HCT116 (cell line): ENCODE results near the gene SLC17A2. TPM values are rescaled to one million over a fixed set of nuclear protein-coding genes. Genes with fewer than 3 reads are reported as not detected.

ENCODE experiments used
- ATAC-seq: fragments of 200-7000 bp; cut with Tn5 transposase; 2 replicates; pipeline ENCODE4 v1.9.1; 2020; ENCODE audit warnings: mild to moderate bottlenecking, moderate library complexity
- BruUV-seq: library from RNA; stranded (reverse); fragments of 400-500 nt; replicated peaks from 2 replicates; lab custom pipeline; 2021; lab: Mats Ljungman, UMichigan
- CTCF ChIA-PET: fragments of 300-600 bp; sonication (Branson Sonifier 250); formaldehyde crosslinking; loops from one replicate; lab custom pipeline; 2021; ENCODE audit warnings: antibody characterized with exemption; lab: Charles Lee
- POLR2A ChIA-PET: fragments of 300-600, 350-600 bp; sonication (Branson Sonifier 250); formaldehyde crosslinking; loops from one replicate; lab custom pipeline; 2021; ENCODE audit warnings: antibody characterized with exemption; lab: Charles Lee
- RAD21 ChIA-PET, 2 experiments: fragments of 300-600 bp; sonication (Branson Sonifier 250); formaldehyde crosslinking; loops; one replicate each; lab custom pipeline; 2023; ENCODE audit warnings: low total read pairs in 2 of 2; ENCODE audit not compliant: uncharacterized antibody in 2 of 2, unreplicated experiment in 2 of 2, low non-redundant PET in 1 of 2; lab: Charles Lee
- DNase-seq: peaks from one replicate; pipeline ENCODE4 v3.0.0-alpha.2; 2010; ENCODE audit warnings: low read depth, low spot score
- H2AFZ ChIP-seq: fragments of 200-600 bp; shearing (Covaris generic), sonication (generic); 2 replicates; pipeline ENCODE4 v1.6.1; 2017; ENCODE audit warnings: low read depth, mixed run types, mixed read lengths, antibody characterized with exemption, low read length; ENCODE audit not compliant: poor library complexity, severe bottlenecking
- H3K27ac ChIP-seq: 2 replicates; pipeline ENCODE4 v1.5.1; 2012; ENCODE audit warnings: low read depth, low read length
- H3K27me3 ChIP-seq: fragments of 200-600 bp; sonication (generic); 2 replicates; pipeline ENCODE4 v1.6.1; 2016; ENCODE audit warnings: mixed run types, low read length, mixed read lengths; ENCODE audit not compliant: insufficient read depth
- H3K36me3 ChIP-seq, 2 experiments: fragments of 200-500 bp in 1 of 2; fragments of 200-600 bp in 1 of 2; sonication (Bioruptor generic) in 1 of 2; sonication (generic) in 1 of 2; 2 replicates each; pipeline versions ENCODE4 v1.5.1 to v1.6.1; 2014 to 2016; ENCODE audit warnings: low read length in 2 of 2, inconsistent platforms in 1 of 2, mixed read lengths in 1 of 2, mixed run types in 1 of 2; ENCODE audit not compliant: insufficient read depth in 2 of 2, control insufficient read depth in 1 of 2
- H3K4me1 ChIP-seq, 2 experiments: fragments of 200-600 bp in 1 of 2; sonication (generic) in 1 of 2; 2 replicates each; pipeline versions ENCODE4 v1.5.1 to v1.6.1; 2012 to 2017; ENCODE audit warnings: low read length in 2 of 2, inconsistent platforms in 1 of 2, mild to moderate bottlenecking in 1 of 2, mixed read lengths in 1 of 2, mixed run types in 1 of 2, moderate library complexity in 1 of 2; ENCODE audit not compliant: insufficient read depth in 2 of 2, control insufficient read depth in 1 of 2
- H3K4me2 ChIP-seq: fragments of 200-600 bp; sonication (generic); 2 replicates; pipeline ENCODE4 v1.6.1; 2017; ENCODE audit warnings: mixed run types, low read length, mixed read lengths
- H3K4me3 ChIP-seq, 2 experiments: fragments of 200-600 bp in 1 of 2; sonication (generic) in 1 of 2; replicated peaks in 1 of 2; 2 replicates each; pipeline ENCODE4 v1.5.1; 2011 to 2016; ENCODE audit warnings: low read length in 2 of 2, control low read depth in 1 of 2, low read depth in 1 of 2, mild to moderate bottlenecking in 1 of 2, mixed read lengths in 1 of 2, mixed run types in 1 of 2
- H3K79me2 ChIP-seq: fragments of 200-600 bp; sonication (generic); 2 replicates; pipeline ENCODE4 v1.6.1; 2017; ENCODE audit warnings: mild to moderate bottlenecking, mixed run types, low read length, moderate library complexity, mixed read lengths; ENCODE audit not compliant: insufficient read depth
- H3K9ac ChIP-seq: fragments of 200-600 bp; sonication (generic); 2 replicates; pipeline ENCODE4 v1.6.1; 2016; ENCODE audit warnings: low read length, mixed read lengths
- H3K9me2 ChIP-seq: fragments of 200-600 bp; sonication (generic), shearing (Covaris generic); 2 replicates; pipeline ENCODE4 v1.6.1; 2017; ENCODE audit warnings: mixed run types, mild to moderate bottlenecking, moderate library complexity; ENCODE audit not compliant: insufficient read depth
- H3K9me3 ChIP-seq, 2 experiments: fragments of 200-500 bp in 1 of 2; fragments of 200-600 bp in 1 of 2; sonication (Bioruptor generic) in 1 of 2; sonication (generic) in 1 of 2; 2 replicates each; pipeline ENCODE4 v1.6.1; 2014 to 2017; ENCODE audit warnings: low read length in 2 of 2, mixed read lengths in 2 of 2, inconsistent platforms in 1 of 2, low read depth in 1 of 2, mild to moderate bottlenecking in 1 of 2, mixed run types in 1 of 2, moderate library complexity in 1 of 2; ENCODE audit not compliant: control insufficient read depth in 1 of 2, insufficient read depth in 1 of 2
- H4K20me1 ChIP-seq: fragments of 200-600 bp; sonication (generic), shearing (Covaris generic); 2 replicates; pipeline ENCODE4 v1.6.1; 2017; ENCODE audit warnings: mixed run types, mild to moderate bottlenecking, moderate library complexity; ENCODE audit not compliant: insufficient read depth
- CBX3 ChIP-seq: IDR thresholded peaks from 2 replicates; pipeline ENCODE4 v1.6.1; 2012; ENCODE audit warnings: low read depth
- EZH2 ChIP-seq: fragments of 200-600 bp; sonication (generic); IDR thresholded peaks from 2 replicates; pipeline ENCODE4 v1.6.1; 2017; ENCODE audit warnings: antibody characterized with exemption, mixed run types
- EZH2phosphoT487 ChIP-seq: fragments of 200-600 bp; IDR thresholded peaks from 2 replicates; pipeline ENCODE4 v1.6.1; 2018; ENCODE audit warnings: antibody characterized with exemption, borderline replicate concordance
- FOSL1 ChIP-seq: IDR thresholded peaks from 2 replicates; pipeline ENCODE4 v1.6.1; 2012; ENCODE audit warnings: low read depth
- JUND ChIP-seq: IDR thresholded peaks from 2 replicates; pipeline ENCODE4 v1.6.1; 2012
- MAX ChIP-seq: IDR thresholded peaks from 2 replicates; pipeline ENCODE4 v1.6.1; 2012
- RAD21 ChIP-seq: IDR thresholded peaks from 2 replicates; pipeline ENCODE4 v1.6.1; 2012; ENCODE audit warnings: low read depth, mild to moderate bottlenecking
- SIN3A ChIP-seq: IDR thresholded peaks from 2 replicates; pipeline ENCODE4 v1.6.1; 2012; ENCODE audit warnings: low read depth
- SP1 ChIP-seq: IDR thresholded peaks from 2 replicates; pipeline ENCODE4 v1.6.1; 2012; ENCODE audit warnings: low read depth
- SRF ChIP-seq: IDR thresholded peaks from 2 replicates; pipeline ENCODE4 v1.6.1; 2012; ENCODE audit warnings: low read depth
- ZFX ChIP-seq: fragments of 450-650 bp; IDR thresholded peaks from 2 replicates; pipeline ENCODE4 v1.6.1; 2017
- ZNF274 ChIP-seq: fragments of 200-500 bp; sonication (Bioruptor generic); IDR thresholded peaks from 2 replicates; pipeline ENCODE4 v1.6.1; 2014; ENCODE audit warnings: mild to moderate bottlenecking, low read depth, low read length, inconsistent platforms
- intact Hi-C: fragments of 100-400 bp; cut with micrococcal nuclease; formaldehyde crosslinking; loops from 2 replicates; pipeline ENCODE4 v1.10.0; 2022
- total RNA-seq: library from RNA; stranded (reverse); gene quantifications from one replicate; pipeline ENCODE4 v1.2.1, GENCODE V29; 2021; ENCODE audit not compliant: unreplicated experiment
- TF ChIP-seq, protein P1 (sequence below): IDR thresholded peaks from 2 replicates; pipeline ENCODE4 v1.6.1; 2012
- TF ChIP-seq, protein P2 (sequence below), 3 experiments: fragments of 200-600 bp in 1 of 3; sonication (generic) in 1 of 3; IDR thresholded peaks in 2 of 3; conservative IDR thresholded peaks in 1 of 3; 2 replicates each; pipeline ENCODE4 v1.5.1; 2012 to 2017; ENCODE audit warnings: low read depth in 2 of 3, low read length in 2 of 3, antibody characterized with exemption in 1 of 3, borderline replicate concordance in 1 of 3, control low read depth in 1 of 3, mild to moderate bottlenecking in 1 of 3, mixed read lengths in 1 of 3, mixed run types in 1 of 3, moderate library complexity in 1 of 3; ENCODE audit not compliant: insufficient read depth in 1 of 3
- TF ChIP-seq, protein P3 (sequence below): IDR thresholded peaks from 2 replicates; pipeline ENCODE4 v1.6.1; 2011; ENCODE audit warnings: mild to moderate bottlenecking, low read length, moderate library complexity; ENCODE audit not compliant: insufficient replicate concordance; ENCODE audit errors: extremely low read depth

Gene SLC17A2
- total RNA-seq, 1 experiment from 2014 or later = not detected

DNA sequence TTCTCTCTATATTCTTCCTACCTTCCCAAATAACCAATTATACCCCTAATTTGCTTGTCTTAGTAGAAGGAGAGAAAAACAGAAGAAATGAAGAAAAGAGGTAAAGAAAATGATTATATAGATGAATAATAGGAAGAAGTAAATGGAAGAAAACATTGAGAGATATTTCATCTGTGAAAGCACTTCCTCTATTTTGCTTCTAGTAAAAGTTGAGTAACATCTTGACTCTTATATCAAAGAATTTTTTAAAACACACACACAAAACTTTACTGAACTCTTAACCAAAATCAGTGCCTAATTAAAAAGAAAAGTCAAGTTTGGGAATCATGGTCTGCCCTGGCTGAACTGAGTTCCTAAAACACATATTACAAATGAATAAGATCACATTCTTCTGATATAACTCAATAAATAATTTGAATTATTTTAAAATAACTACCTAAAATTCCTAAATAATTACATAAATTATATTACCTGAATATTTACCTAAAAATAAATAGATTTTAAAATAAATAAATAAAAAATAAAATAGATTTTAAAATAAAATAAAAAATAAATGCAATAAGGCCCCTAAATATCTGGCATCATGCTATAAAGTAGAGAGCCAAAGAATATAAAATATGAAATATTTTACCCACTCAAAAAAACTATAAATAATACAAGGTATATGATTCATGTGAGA lies 8.8 kb downstream of the SLC17A2 start:
- no peak for DNase-seq
- ATAC-seq = no peak
- Histone ChIP-seq H3K27ac (no peak overlapping the region), H3K36me3 (no peaks in the 10 kb centered on the region), H3K4me1 (no peaks in the 10 kb centered on the region), H3K9me2 (no peaks in the 10 kb centered on the region), H3K27me3 (no peaks in the 10 kb centered on the region), H3K9ac (no peak overlapping the region), H3K4me3 (no peak overlapping the region), H3K4me2 (no peak overlapping the region), H2AFZ (no peak overlapping the region), H3K9me3 (no peaks in the 10 kb centered on the region), H3K79me2 (no peaks in the 10 kb centered on the region), H4K20me1 (no peaks in the 10 kb centered on the region)
- BruUV-seq = no TSS peak
- TF ChIP-seq SP1 (no peak), FOSL1 (no peak), ZFX (no peak), RAD21 (no peak), EZH2phosphoT487 (no peak), MAX (no peak), ZNF274 (no peak), JUND (no peak), CBX3 (no peak), SIN3A (no peak), EZH2 (no peak), SRF (no peak)
- TF ChIP-seq, protein P1, sequence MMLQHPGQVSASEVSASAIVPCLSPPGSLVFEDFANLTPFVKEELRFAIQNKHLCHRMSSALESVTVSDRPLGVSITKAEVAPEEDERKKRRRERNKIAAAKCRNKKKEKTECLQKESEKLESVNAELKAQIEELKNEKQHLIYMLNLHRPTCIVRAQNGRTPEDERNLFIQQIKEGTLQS = no peak
- TF ChIP-seq, protein P2, sequence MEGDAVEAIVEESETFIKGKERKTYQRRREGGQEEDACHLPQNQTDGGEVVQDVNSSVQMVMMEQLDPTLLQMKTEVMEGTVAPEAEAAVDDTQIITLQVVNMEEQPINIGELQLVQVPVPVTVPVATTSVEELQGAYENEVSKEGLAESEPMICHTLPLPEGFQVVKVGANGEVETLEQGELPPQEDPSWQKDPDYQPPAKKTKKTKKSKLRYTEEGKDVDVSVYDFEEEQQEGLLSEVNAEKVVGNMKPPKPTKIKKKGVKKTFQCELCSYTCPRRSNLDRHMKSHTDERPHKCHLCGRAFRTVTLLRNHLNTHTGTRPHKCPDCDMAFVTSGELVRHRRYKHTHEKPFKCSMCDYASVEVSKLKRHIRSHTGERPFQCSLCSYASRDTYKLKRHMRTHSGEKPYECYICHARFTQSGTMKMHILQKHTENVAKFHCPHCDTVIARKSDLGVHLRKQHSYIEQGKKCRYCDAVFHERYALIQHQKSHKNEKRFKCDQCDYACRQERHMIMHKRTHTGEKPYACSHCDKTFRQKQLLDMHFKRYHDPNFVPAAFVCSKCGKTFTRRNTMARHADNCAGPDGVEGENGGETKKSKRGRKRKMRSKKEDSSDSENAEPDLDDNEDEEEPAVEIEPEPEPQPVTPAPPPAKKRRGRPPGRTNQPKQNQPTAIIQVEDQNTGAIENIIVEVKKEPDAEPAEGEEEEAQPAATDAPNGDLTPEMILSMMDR (IDR thresholded peaks at IDR 0.05 in 2 of 3, conservative IDR thresholded peaks at IDR 0.05 in 1 of 3; ENCODE audit: borderline replicate concordance in 1 of 3, insufficient read depth in 1 of 3, low read depth in 2 of 3, low read length in 2 of 3) = no peak
- TF ChIP-seq, protein P3, sequence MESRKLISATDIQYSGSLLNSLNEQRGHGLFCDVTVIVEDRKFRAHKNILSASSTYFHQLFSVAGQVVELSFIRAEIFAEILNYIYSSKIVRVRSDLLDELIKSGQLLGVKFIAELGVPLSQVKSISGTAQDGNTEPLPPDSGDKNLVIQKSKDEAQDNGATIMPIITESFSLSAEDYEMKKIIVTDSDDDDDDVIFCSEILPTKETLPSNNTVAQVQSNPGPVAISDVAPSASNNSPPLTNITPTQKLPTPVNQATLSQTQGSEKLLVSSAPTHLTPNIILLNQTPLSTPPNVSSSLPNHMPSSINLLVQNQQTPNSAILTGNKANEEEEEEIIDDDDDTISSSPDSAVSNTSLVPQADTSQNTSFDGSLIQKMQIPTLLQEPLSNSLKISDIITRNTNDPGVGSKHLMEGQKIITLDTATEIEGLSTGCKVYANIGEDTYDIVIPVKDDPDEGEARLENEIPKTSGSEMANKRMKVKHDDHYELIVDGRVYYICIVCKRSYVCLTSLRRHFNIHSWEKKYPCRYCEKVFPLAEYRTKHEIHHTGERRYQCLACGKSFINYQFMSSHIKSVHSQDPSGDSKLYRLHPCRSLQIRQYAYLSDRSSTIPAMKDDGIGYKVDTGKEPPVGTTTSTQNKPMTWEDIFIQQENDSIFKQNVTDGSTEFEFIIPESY = no peak
- RAD21 ChIA-PET = no interaction called here
- CTCF ChIA-PET = no interaction called here
- POLR2A ChIA-PET = no interaction called here
- intact Hi-C loops = no loop called here
